NCI-H526 (cell line): ENCODE data around the gene UNC119B.

Experiments
- DNase-seq, 2 experiments: peaks; one replicate each; lab custom pipeline; 2025; lab: John Stamatoyannopoulos, UW

Gene UNC119B

DNA sequence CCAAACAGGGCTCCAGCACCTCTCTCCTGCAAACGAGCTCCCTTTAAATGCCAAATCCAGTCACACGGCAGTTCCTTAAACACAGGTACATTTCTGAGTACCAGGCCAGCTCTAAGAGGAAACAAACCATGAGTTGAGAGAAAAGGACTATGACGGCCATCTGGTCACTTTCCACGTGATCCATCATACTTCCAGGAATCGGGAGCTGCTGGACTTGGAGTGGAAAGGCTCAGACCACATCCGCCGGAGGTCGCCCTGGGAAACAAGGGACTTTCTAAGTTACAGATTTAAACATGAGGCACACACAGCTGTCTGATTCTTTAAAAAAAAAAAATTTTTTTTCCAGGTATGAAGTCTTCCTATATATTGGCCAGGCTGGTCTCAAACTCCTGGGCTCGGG, 54.6 kb downstream of the UNC119B start:
- no peak for DNase-seq

DNA sequence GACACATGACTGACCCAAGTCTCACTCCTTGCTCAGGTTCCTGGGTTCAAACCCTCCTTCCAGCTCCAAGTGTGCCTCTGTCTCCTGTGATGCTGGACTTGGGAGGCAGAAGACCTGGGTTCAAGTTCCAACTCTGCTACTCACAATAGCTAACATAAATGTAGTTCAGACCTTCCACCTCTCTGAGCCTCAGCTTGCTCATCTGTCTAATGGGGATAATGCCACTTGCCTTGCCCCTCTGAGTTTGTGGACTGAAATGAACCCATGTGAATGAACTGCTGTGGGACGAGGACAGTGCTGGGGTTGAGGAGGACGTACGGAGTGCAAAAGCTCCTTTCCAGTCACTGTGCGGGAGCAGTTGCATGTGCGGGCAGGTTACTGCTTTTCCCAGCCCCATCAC, 56.3 kb downstream of the UNC119B start:
- DNase-seq: no peak

DNA sequence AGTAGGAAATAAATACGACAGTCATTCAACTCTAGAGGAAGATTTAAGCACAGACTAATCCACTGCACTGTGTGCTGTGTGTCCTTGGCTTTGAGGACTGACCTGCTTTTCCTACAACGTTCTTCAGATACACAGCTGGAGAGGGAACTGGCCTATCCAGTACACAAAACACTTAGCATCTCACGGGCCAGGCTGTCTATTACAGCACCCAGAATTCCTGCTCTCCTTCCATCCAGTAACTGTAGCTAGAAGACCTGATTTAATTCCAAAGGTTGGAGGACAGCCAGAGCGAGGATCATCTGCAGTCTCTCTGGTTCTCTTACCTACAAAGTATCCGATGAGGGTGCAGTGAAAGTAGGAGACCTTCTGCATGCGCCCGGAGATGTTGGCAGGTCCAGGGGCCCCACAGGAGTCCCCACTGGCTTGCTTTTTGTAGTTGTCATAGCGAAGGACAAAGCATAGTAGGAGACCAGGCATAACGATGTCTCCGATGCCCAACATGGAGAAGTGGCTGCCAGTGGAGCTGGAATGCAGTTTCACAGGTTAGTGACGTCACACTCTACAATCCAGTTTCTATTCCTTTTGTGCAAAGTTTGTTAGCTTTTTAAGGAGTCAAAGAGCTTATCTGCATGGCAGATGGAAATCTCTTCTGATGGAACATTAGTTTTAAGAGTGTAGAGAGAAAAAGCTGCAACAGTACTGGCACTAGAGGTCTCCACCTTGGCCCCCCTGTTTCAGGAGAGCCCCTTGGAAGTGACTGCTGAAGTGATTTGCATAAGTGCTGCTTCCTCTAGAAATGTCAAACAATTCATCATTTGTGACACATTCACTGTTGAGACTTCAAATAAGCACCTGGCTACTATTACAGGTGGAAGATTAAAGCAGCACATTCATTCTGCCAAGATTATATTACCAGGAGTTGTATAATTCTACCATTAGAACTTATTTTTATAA, 57.1 kb downstream of the UNC119B start:
- peak in 1 of 2 experiments; percentile 57 for DNase-seq

DNA sequence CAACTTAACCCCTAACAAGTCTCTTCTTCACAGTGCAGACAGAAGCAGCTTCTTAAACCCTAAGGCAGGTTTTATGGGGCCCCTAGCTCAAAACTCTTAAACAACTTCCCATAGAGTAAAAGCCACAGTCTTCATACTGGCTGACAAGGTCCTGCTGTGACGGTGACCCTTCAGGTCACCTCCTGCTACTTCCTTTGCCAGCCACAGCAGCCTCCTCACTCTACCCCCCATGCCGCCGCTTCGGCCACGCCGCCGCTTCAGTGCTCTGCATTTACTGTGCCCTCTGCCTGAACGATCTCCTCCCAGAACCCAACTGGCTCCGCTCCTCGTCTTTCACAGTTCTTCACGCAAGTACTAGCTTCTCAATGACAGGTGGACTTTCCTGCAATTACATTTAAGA, 60.8 kb downstream of the UNC119B start:
- no peak for DNase-seq
